ENCODE data around the gene PIGH.

PIGH gene

GRCh38 chr14:67541448-67542387 lies 58.4 kb downstream of the PIGH start:
- TF ChIP-seq MYC (IDR thresholded peaks at IDR 0.05; ENCODE audit: low read depth, low read length) (no peak), CTCF (IDR thresholded peaks at IDR 0.05; ENCODE audit: low read depth, low read length) (no peak), POLR2A (IDR thresholded peaks at IDR 0.05; ENCODE audit: extremely low read depth, insufficient read length) (no peak)
- TF ChIP-seq, protein P1, sequence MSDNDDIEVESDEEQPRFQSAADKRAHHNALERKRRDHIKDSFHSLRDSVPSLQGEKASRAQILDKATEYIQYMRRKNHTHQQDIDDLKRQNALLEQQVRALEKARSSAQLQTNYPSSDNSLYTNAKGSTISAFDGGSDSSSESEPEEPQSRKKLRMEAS (IDR thresholded peaks at IDR 0.05; ENCODE audit: low read depth, low read length): no peak
- DNase-seq (ENCODE audit: low read depth): peak; percentile 23
- peak overlapping the region; percentile 2 for H3K4me3 ChIP-seq (ENCODE audit: low read depth, low read length)
